ENCODE results near the gene KDM4C.

Gene KDM4C

DNA sequence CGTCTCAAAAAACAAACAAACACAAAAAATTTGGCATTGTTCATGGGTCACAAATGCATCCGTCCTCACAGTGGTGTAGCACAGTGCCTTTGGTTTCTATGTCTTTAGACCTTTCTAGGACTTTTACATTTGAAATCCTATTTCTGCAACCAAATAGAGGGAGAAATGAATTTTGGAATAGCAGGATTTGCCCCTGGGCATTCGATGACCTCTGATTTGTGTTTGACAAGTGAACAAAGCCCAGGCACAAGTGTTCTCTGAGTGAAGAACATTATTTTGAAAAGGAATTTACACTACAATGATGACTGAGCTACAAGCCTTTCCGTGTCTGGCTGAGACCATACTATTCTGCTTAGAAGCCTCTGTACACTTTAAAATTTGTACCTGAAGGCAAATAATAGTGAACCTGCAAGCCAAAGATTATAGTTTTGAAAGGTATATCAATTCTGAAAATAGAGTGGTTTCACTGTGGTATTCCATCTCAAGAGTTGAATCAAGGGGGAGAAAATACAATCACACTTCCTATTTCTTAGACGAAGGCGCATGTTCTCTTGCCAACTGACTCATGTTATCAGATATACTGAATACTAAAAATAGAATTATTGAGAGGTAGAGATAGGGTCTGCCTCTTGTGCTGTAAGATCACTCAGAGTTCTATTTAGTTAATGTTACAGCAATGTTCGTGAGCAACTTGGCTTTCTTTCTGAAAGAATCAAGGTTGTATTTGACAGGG lies 297.6 kb downstream of the KDM4C start:
- Histone ChIP-seq H3K4me1 (ENCODE audit: insufficient read depth, low read length) (no peaks in the 10 kb centered on the region), H3K27ac (ENCODE audit: low read length) (no peak overlapping the region), H3K36me3 (ENCODE audit: insufficient read depth, low read length) (no peaks in the 10 kb centered on the region), H3K9ac (ENCODE audit: low read depth, low read length) (no peak overlapping the region), H4K20me1 (ENCODE audit: insufficient read depth, low read length) (no peaks in the 10 kb centered on the region), H3K9me3 (ENCODE audit: insufficient read depth, low read length, severe bottlenecking) (no peaks in the 10 kb centered on the region), H3K4me2 (ENCODE audit: insufficient read depth, low read length) (no peak overlapping the region), H2AFZ (ENCODE audit: low read depth, low read length) (no peak overlapping the region), H3K4me3 (ENCODE audit: low read depth in 1 of 2, low read length in 2 of 2) (no peak overlapping the region), H3K79me2 (ENCODE audit: insufficient read depth, low read length) (no peaks in the 10 kb centered on the region), H3K27me3 (ENCODE audit: insufficient read depth, low read length, poor library complexity) (no peaks in the 10 kb centered on the region)
- TF ChIP-seq EZH2 (IDR thresholded peaks at IDR 0.05; ENCODE audit: borderline replicate concordance, low read depth, low read length, severe bottlenecking) (no peak), CTCF (IDR thresholded peaks at IDR 0.05; ENCODE audit: borderline replicate concordance, extremely low read depth, low read length, poor library complexity, severe bottlenecking) (no peak)
- ATAC-seq (ENCODE audit: insufficient read depth, low read depth) (no peak), DNase-seq (no peak)

GRCh38 chr9:7056254-7056653 lies 298.5 kb downstream of the KDM4C start:
- Histone ChIP-seq H3K27me3 (ENCODE audit: insufficient read depth, low read length, poor library complexity) (no peaks in the 10 kb centered on the region), H3K36me3 (ENCODE audit: insufficient read depth, low read length) (no peaks in the 10 kb centered on the region), H3K4me1 (ENCODE audit: insufficient read depth, low read length) (no peaks in the 10 kb centered on the region), H3K9ac (ENCODE audit: low read depth, low read length) (no peak overlapping the region), H4K20me1 (ENCODE audit: insufficient read depth, low read length) (no peaks in the 10 kb centered on the region), H3K4me2 (ENCODE audit: insufficient read depth, low read length) (no peak overlapping the region), H3K79me2 (ENCODE audit: insufficient read depth, low read length) (no peaks in the 10 kb centered on the region), H3K4me3 (ENCODE audit: low read depth in 1 of 2, low read length in 2 of 2) (no peak overlapping the region), H3K9me3 (ENCODE audit: insufficient read depth, low read length, severe bottlenecking) (no peaks in the 10 kb centered on the region), H2AFZ (ENCODE audit: low read depth, low read length) (no peak overlapping the region), H3K27ac (ENCODE audit: low read length) (no peak overlapping the region)
- DNase-seq: no peak
- no peak for TF ChIP-seq EZH2 (IDR thresholded peaks at IDR 0.05; ENCODE audit: borderline replicate concordance, low read depth, low read length, severe bottlenecking)
- no peak for TF ChIP-seq CTCF (IDR thresholded peaks at IDR 0.05; ENCODE audit: borderline replicate concordance, extremely low read depth, low read length, poor library complexity, severe bottlenecking)
- ATAC-seq (ENCODE audit: insufficient read depth, low read depth): no peak

DNA sequence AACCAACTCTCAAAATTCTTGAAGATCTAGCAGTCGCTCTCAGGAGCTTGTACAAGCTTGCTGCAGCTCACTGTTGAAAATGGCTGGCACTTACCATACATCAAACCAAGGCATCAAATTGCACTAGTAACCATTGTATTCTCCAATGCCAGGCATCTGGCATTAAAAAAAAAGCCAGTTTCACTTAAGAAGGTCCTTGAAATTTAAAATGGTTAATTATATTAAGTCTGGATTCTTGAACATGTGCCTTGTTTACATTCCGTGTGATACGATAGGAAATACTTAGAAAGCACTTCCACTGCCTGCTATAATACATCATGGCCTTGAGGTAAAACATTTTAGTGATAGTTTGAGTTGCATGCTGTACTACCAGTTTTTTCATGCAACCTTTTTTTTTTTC lies 300.7 kb downstream of the KDM4C start:
- DNase-seq (no peak), ATAC-seq (ENCODE audit: insufficient read depth, low read depth) (no peak)
- Histone ChIP-seq H3K27ac (ENCODE audit: low read length) (no peak overlapping the region), H3K9ac (ENCODE audit: low read depth, low read length) (no peak overlapping the region), H3K4me3 (ENCODE audit: low read depth in 1 of 2, low read length in 2 of 2) (no peak overlapping the region), H3K4me2 (ENCODE audit: insufficient read depth, low read length) (no peak overlapping the region), H3K9me3 (ENCODE audit: insufficient read depth, low read length, severe bottlenecking) (no peaks in the 10 kb centered on the region), H3K36me3 (ENCODE audit: insufficient read depth, low read length) (no peaks in the 10 kb centered on the region), H3K79me2 (ENCODE audit: insufficient read depth, low read length) (no peaks in the 10 kb centered on the region), H2AFZ (ENCODE audit: low read depth, low read length) (no peak overlapping the region), H4K20me1 (ENCODE audit: insufficient read depth, low read length) (no peaks in the 10 kb centered on the region), H3K4me1 (ENCODE audit: insufficient read depth, low read length) (no peaks in the 10 kb centered on the region), H3K27me3 (ENCODE audit: insufficient read depth, low read length, poor library complexity) (no peaks in the 10 kb centered on the region)
- TF ChIP-seq EZH2 (IDR thresholded peaks at IDR 0.05; ENCODE audit: borderline replicate concordance, low read depth, low read length, severe bottlenecking) (no peak), CTCF (IDR thresholded peaks at IDR 0.05; ENCODE audit: borderline replicate concordance, extremely low read depth, low read length, poor library complexity, severe bottlenecking) (no peak)

Data from DND-41 (cell line).